ENCODE data around the gene GDAP1L1. TPM values are rescaled to one million over a fixed set of nuclear protein-coding genes. Genes with fewer than 3 reads are reported as not detected.
A peak's percentile ranks its signal among the peaks of the same experiment; 100 is the strongest.

Gene GDAP1L1
- total RNA-seq, 1 experiment from 2014 or later, result 4.2 TPM

DNA sequence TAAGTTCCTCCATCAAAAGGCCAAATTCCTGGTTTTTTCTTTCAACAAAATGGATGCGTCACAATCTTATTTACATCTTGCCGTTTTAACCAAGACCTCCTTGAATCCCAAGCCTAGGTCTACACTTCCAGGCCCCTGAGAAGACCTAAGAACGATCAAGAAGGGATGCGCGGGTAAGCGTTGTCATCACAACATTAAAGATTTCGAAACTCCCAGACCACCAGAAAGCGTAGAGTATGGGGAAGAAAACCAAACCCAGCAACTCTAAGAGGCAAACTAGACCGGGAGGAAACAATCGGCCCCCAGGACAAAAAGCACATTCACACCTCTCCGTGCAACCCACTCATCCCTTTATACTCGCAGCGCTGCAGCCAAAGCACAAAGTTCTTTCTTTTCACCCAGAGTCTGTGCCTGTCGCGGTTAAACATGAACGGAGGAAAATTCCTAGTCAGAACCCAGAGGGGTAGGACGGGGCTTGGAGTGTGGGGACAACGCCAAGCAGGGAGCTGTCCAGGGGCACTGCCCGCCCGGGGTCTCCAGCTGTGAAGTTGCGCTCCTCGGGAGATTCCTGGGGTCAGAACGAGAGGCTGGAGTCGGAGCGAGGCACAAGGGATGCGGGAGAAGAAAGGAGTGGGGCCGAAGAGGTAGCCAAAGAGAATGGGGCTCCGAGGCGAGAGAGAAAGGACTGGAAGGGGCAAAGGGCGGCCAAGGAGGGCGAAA lies 37.3 kb upstream of the GDAP1L1 start:
- ChIA-PET CTCF (interaction anchor here (0.6 to 2.4 kb wide), 10 partner anchors 9 to 406 kb away, joined by 3 to 19 read pairs (median 8); partner anchors contain the start of gene FITM2), POLR2A (interaction anchor here (0.6 to 1.4 kb wide), 7 partner anchors 29 to 607 kb away, joined by 3 to 9 read pairs (median 7); partner anchors contain the start of gene TTPAL)
- Histone ChIP-seq H3K4me3 (ENCODE audit: low read depth, low read length) (peak overlapping the region; percentile 74), H3K27me3 (replicated peaks; ENCODE audit: control insufficient read depth, insufficient read depth, low read length) (no peaks in the 10 kb centered on the region), H3K36me3 (ENCODE audit: control insufficient read depth, insufficient read depth, low read length) (peaks cover 4% of the 10 kb centered on the region), H3K9me3 (no peaks in the 10 kb centered on the region), H3K4me1 (peaks cover 19% of the 10 kb centered on the region)
- intact Hi-C loops (cut with micrococcal nuclease; ENCODE audit: unreplicated experiment), result loop anchor here (1.0 to 10.0 kb wide), 5 partner anchors 23 to 747 kb away; partner anchors contain the start of genes JPH2 and YWHAB
- TF ChIP-seq CTCF (IDR thresholded peaks at IDR 0.05; ENCODE audit: insufficient read depth in 1 of 2, low read depth in 1 of 2, low read length in 1 of 2, severe bottlenecking in 1 of 2, unreplicated experiment in 1 of 2), result no peak
- Mint-ChIP-seq H3K27ac (ENCODE audit: unreplicated experiment) (peak overlapping the region; percentile 96), H3K4me1 (ENCODE audit: low read depth, unreplicated experiment) (peaks cover 19% of the 10 kb centered on the region), H3K4me3 (ENCODE audit: unreplicated experiment) (peak overlapping the region; percentile 95), H3K36me3 (ENCODE audit: insufficient read depth, unreplicated experiment) (peaks cover 62% of the 10 kb centered on the region), H3K27me3 (ENCODE audit: insufficient read depth, unreplicated experiment) (no peaks in the 10 kb centered on the region), H3K9me3 (ENCODE audit: unreplicated experiment) (no peaks in the 10 kb centered on the region)
- no peak for DNase-seq
- BruUV-seq (replicated peaks), result TSS peak; percentile 36

DNA sequence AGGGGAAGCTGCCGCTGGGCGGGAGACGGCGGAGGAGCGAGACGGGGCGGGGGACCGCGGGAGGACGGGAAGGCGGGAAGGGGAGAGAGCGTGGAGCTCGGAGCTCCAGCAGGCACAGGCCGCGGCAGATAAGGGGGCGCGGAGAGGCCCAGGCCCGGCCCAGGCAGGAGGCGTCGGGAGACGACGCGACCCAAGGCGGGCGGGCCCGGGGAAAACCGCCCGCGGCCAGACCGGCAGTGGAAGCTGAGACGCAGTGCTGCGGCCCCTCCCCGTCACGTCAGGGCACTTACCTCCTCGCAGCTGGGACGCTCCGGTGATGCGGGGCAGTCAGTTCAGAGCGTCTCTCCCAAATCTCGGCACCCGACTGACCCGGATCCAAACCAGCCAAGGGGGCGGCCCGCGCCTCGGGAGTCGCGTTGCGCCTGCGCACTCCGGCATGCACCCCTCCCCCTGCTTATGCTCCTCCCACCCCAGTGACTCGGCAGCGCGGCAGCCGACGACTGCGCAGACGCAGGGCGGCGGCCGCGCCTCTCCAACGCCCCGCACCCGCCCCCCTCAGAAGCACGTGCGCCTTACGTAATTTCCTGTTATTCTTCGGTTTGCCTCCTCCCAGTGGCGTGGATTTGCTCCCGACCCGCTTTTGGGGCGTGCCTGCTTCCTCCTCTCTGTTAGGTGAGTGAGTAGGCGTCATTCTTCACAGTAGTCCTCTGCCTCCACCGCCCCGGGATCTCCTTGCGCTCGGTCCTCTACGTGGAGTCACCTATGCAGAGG lies 36.5 kb upstream of the GDAP1L1 start, which contains the start of gene OSER1:
OSER1 (minus strand) TSS at position 366 of the 771 bp plus-strand sequence. CDS start 3,814 bp downstream, outside the sequence.
- H3K27ac Mint-ChIP-seq (ENCODE audit: unreplicated experiment), result peak within 1 kb of the TSS; percentile 96
- no peaks in the 10 kb centered on the region for H3K9me3 ChIP-seq
- H3K36me3 Mint-ChIP-seq (ENCODE audit: insufficient read depth, unreplicated experiment), result peaks cover 61% of the 10 kb centered on the region
- peaks cover 19% of the 10 kb centered on the region for H3K4me1 ChIP-seq
- peaks cover 27% of the 10 kb centered on the region for H3K4me1 Mint-ChIP-seq (ENCODE audit: low read depth, unreplicated experiment)
- H3K9me3 Mint-ChIP-seq (ENCODE audit: unreplicated experiment), result no peaks in the 10 kb centered on the region
- no peak for TF ChIP-seq CTCF (IDR thresholded peaks at IDR 0.05; ENCODE audit: insufficient read depth in 1 of 2, low read depth in 1 of 2, low read length in 1 of 2, severe bottlenecking in 1 of 2, unreplicated experiment in 1 of 2)
- BruUV-seq (replicated peaks), result no TSS peak
- CTCF ChIA-PET, result interaction anchor here (0.6 to 2.4 kb wide), 8 partner anchors 8 to 261 kb away, joined by 3 to 19 read pairs (median 9); partner anchors contain the start of gene FITM2
- H3K4me3 Mint-ChIP-seq (ENCODE audit: unreplicated experiment), result peak within 1 kb of the TSS; percentile 95
- no peaks in the 10 kb centered on the region for H3K27me3 Mint-ChIP-seq (ENCODE audit: insufficient read depth, unreplicated experiment)
- peak; percentile 100 for DNase-seq
- intact Hi-C loops (cut with micrococcal nuclease; ENCODE audit: unreplicated experiment), result loop anchor here (1.0 to 10.0 kb wide), 5 partner anchors 23 to 747 kb away; partner anchors contain the start of genes JPH2 and YWHAB
- peaks cover 1% of the 10 kb centered on the region; the same call in 1 of the 2 replicates for H3K36me3 ChIP-seq (ENCODE audit: control insufficient read depth, insufficient read depth, low read length)
- POLR2A ChIA-PET, result interaction anchor here (0.5 to 1.4 kb wide), 8 partner anchors 26 to 607 kb away, joined by 3 to 9 read pairs (median 6); partner anchors contain the start of gene TTPAL
- peak within 1 kb of the TSS; percentile 74 for H3K4me3 ChIP-seq (ENCODE audit: low read depth, low read length)
- H3K27me3 ChIP-seq (replicated peaks; ENCODE audit: control insufficient read depth, insufficient read depth, low read length), result no peaks in the 10 kb centered on the region
